Keratinocyte (primary cell): ENCODE measurements around the gene DNAJB5. TPM values are rescaled to one million over a fixed set of nuclear protein-coding genes. Genes with fewer than 3 reads are reported as not detected.

Experiments used
- DNase-seq: peaks from one replicate; pipeline ENCODE4 v3.0.0-alpha.2; 2011; ENCODE audit warnings: low read depth, missing footprints, low spot score
- FAIRE-seq: peaks from 2 replicates; lab custom pipeline; 2011; peaks lifted over from hg19 to GRCh38; lab: Jason Lieb, UNC
- H2AFZ ChIP-seq: 2 replicates; pipeline ENCODE4 v1.6.0; 2012; ENCODE audit warnings: low read length, control low read depth, inconsistent platforms; ENCODE audit not compliant: control insufficient read depth
- H3K27ac ChIP-seq: 2 replicates; pipeline ENCODE4 v1.5.1; 2011; ENCODE audit warnings: low read length; ENCODE audit not compliant: control insufficient read depth, insufficient read depth
- H3K27me3 ChIP-seq: 3 replicates; pipeline ENCODE4 v1.6.0; 2011; ENCODE audit warnings: low read length; ENCODE audit not compliant: control insufficient read depth, insufficient read depth; ENCODE audit errors: extremely low read depth
- H3K36me3 ChIP-seq, 2 experiments: 2 replicates in 1 of 2; 3 replicates in 1 of 2; pipeline ENCODE4 v1.5.1; 2011; ENCODE audit warnings: low read length in 2 of 2, mild to moderate bottlenecking in 1 of 2; ENCODE audit not compliant: control insufficient read depth in 2 of 2, insufficient read depth in 2 of 2; ENCODE audit errors: extremely low read depth in 1 of 2
- H3K4me1 ChIP-seq: 3 replicates; pipeline ENCODE4 v1.5.1; 2011; ENCODE audit warnings: low read length; ENCODE audit not compliant: control insufficient read depth, insufficient read depth; ENCODE audit errors: extremely low read depth
- H3K4me2 ChIP-seq: 3 replicates; pipeline ENCODE4 v1.6.0; 2011; ENCODE audit warnings: low read depth, low read length; ENCODE audit not compliant: control insufficient read depth, insufficient read depth; ENCODE audit errors: extremely low read depth
- H3K4me3 ChIP-seq, 3 experiments: fragments of 200-600 bp in 1 of 3; sonication (generic) in 1 of 3; 2 replicates in 2 of 3; 3 replicates in 1 of 3; pipeline ENCODE4 v1.5.1; 2011 to 2016; ENCODE audit warnings: low read length in 3 of 3, mild to moderate bottlenecking in 3 of 3, control low read depth in 2 of 3, inconsistent platforms in 1 of 3, low read depth in 1 of 3, mixed read lengths in 1 of 3, mixed run types in 1 of 3, moderate library complexity in 1 of 3; ENCODE audit not compliant: control insufficient read depth in 2 of 3, insufficient read depth in 2 of 3; ENCODE audit errors: extremely low read depth in 1 of 3
- H3K79me2 ChIP-seq: 2 replicates; pipeline ENCODE4 v1.6.0; 2012; ENCODE audit warnings: low read length; ENCODE audit not compliant: control insufficient read depth, insufficient read depth
- H3K9ac ChIP-seq: 3 replicates; pipeline ENCODE4 v1.6.0; 2011; ENCODE audit warnings: low read length; ENCODE audit not compliant: control insufficient read depth, insufficient read depth; ENCODE audit errors: extremely low read depth
- H3K9me1 ChIP-seq: 3 replicates; pipeline ENCODE4 v1.6.0; 2011; ENCODE audit warnings: low read length; ENCODE audit not compliant: control insufficient read depth, insufficient read depth; ENCODE audit errors: extremely low read depth
- H3K9me3 ChIP-seq: 2 replicates; pipeline ENCODE4 v1.5.1; 2012; ENCODE audit warnings: low read depth, low read length; ENCODE audit not compliant: control insufficient read depth
- H4K20me1 ChIP-seq: 3 replicates; pipeline ENCODE4 v1.6.0; 2011; ENCODE audit warnings: low read length; ENCODE audit not compliant: control insufficient read depth, insufficient read depth; ENCODE audit errors: extremely low read depth
- EZH2 ChIP-seq: IDR thresholded peaks from one replicate; pipeline ENCODE4 v1.6.1; 2012; ENCODE audit warnings: inconsistent platforms, mild to moderate bottlenecking, low read length, moderate library complexity
- dilution Hi-C: fragments of 300-500 bp; cut with MboI; formaldehyde crosslinking; loops from one replicate; pipeline ENCODE4 v1.7.0; 2020; ENCODE audit warnings: low sequenced_read_pairs; ENCODE audit not compliant: extremely low pct_ligation_motif_present
- polyA plus RNA-seq, 5 experiments: library from polyadenylated mRNA; depleted of rRNA in 3 of 5; stranded (reverse) in 3 of 5; stranded (forward) in 1 of 5; unstranded in 1 of 5; fragments of >200 nt; gene quantifications; 1 replicate in 1 of 5; 2 replicates in 3 of 5; 3 replicates in 1 of 5; pipeline versions ENCODE4 v1.2.1 to v1.2.3, GENCODE V29; 2011 to 2012; ENCODE audit warnings: missing spikeins in 2 of 5, low read depth in 1 of 5, low replicate concordance in 1 of 5
- TF ChIP-seq, protein P1 (sequence below), 3 experiments: IDR thresholded peaks in 1 of 3; conservative IDR thresholded peaks in 1 of 3; optimal IDR thresholded peaks in 1 of 3; 2 replicates in 2 of 3; 3 replicates in 1 of 3; pipeline versions ENCODE3 to v1.5.1; 2011; ENCODE audit warnings: low read length in 3 of 3, mild to moderate bottlenecking in 3 of 3, moderate library complexity in 2 of 3, control low read depth in 1 of 3, inconsistent platforms in 1 of 3; ENCODE audit not compliant: insufficient read depth in 2 of 3; ENCODE audit errors: extremely low read depth in 1 of 3

Gene DNAJB5
- polyA plus RNA-seq, 1 donor (not counting 4 experiments of a cell fraction or from before 2014, with no cell fraction given) = 2.4 TPM

DNA sequence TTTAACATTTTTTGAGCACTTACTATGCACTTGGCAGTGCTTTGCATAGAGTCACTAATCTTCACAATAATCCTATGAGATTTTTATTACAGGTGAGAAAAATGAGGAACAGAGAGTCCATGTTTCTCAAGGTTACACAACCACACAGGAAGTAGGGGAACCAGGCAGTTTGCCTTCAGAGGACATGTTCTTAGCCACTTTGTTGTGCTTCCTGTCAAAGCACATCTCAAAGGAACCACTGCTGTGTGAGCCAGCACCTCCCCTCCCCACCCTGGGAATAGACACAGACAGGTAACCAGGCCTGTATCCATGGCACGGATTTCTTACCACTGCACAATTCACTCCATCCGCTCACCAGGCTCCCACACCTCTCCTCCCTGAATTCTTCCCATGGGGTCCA, 6.3 kb upstream of the DNAJB5 start:
- no peak overlapping the region for H3K4me3 ChIP-seq
- DNase-seq (no peak), FAIRE-seq (no peak)
- H3K9me3 ChIP-seq = no peaks in the 10 kb centered on the region
- peaks cover 3% of the 10 kb centered on the region for H3K9me1 ChIP-seq
- no peak overlapping the region for H2AFZ ChIP-seq
- H4K20me1 ChIP-seq = no peaks in the 10 kb centered on the region
- no peaks in the 10 kb centered on the region for H3K36me3 ChIP-seq
- H3K27me3 ChIP-seq = no peaks in the 10 kb centered on the region
- peaks cover 17% of the 10 kb centered on the region for H3K4me1 ChIP-seq
- no peak overlapping the region for H3K4me2 ChIP-seq
- H3K27ac ChIP-seq = no peak overlapping the region
- no peak for TF ChIP-seq EZH2
- TF ChIP-seq, protein P1, sequence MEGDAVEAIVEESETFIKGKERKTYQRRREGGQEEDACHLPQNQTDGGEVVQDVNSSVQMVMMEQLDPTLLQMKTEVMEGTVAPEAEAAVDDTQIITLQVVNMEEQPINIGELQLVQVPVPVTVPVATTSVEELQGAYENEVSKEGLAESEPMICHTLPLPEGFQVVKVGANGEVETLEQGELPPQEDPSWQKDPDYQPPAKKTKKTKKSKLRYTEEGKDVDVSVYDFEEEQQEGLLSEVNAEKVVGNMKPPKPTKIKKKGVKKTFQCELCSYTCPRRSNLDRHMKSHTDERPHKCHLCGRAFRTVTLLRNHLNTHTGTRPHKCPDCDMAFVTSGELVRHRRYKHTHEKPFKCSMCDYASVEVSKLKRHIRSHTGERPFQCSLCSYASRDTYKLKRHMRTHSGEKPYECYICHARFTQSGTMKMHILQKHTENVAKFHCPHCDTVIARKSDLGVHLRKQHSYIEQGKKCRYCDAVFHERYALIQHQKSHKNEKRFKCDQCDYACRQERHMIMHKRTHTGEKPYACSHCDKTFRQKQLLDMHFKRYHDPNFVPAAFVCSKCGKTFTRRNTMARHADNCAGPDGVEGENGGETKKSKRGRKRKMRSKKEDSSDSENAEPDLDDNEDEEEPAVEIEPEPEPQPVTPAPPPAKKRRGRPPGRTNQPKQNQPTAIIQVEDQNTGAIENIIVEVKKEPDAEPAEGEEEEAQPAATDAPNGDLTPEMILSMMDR (optimal IDR thresholded peaks at IDR 0.05 in 1 of 3, IDR thresholded peaks at IDR 0.05 in 1 of 3, conservative IDR thresholded peaks at IDR 0.05 in 1 of 3; ENCODE audit: extremely low read depth in 1 of 3, insufficient read depth in 2 of 3, low read length in 3 of 3) = no peak
- H3K9ac ChIP-seq = no peak overlapping the region
- dilution Hi-C loops = no loop called here
- no peaks in the 10 kb centered on the region for H3K79me2 ChIP-seq

DNA sequence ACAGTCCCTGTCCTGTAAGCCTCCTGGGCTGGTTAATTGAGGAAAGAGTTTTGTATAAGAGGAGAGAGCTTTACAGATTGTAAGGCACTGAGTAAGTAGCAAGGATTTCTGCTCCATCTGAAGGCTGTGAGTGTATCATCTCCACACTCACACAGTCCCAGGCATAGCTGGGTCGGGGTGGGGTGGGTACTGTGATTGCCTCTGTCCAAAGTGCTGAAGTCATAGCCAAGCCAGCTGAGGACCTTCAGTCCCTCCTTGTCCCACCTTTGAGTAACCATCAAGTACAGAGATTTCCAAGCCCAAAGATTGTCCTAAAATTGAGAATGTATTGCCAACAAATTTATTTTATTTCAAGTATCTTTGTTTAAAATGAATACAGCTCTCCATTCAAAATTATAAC, 5.5 kb upstream of the DNAJB5 start:
- Histone ChIP-seq H2AFZ (no peak overlapping the region), H3K79me2 (no peaks in the 10 kb centered on the region), H4K20me1 (no peaks in the 10 kb centered on the region), H3K4me3 (no peak overlapping the region), H3K36me3 (no peaks in the 10 kb centered on the region), H3K27ac (no peak overlapping the region), H3K4me2 (no peak overlapping the region), H3K27me3 (no peaks in the 10 kb centered on the region), H3K4me1 (peaks cover 23% of the 10 kb centered on the region), H3K9me3 (no peaks in the 10 kb centered on the region), H3K9me1 (peaks cover 3% of the 10 kb centered on the region), H3K9ac (no peak overlapping the region)
- TF ChIP-seq, protein P1 (optimal IDR thresholded peaks at IDR 0.05 in 1 of 3, IDR thresholded peaks at IDR 0.05 in 1 of 3, conservative IDR thresholded peaks at IDR 0.05 in 1 of 3; ENCODE audit: extremely low read depth in 1 of 3, insufficient read depth in 2 of 3, low read length in 3 of 3) = no peak
- TF ChIP-seq EZH2 = no peak
- dilution Hi-C loops = no loop called here
- DNase-seq (no peak), FAIRE-seq (peak; percentile 62)
